SK-N-SH (cell line): ENCODE data around the gene IL17RE. TPM values are rescaled to one million over a fixed set of nuclear protein-coding genes. Genes with fewer than 3 reads are reported as not detected.

ENCODE experiments used
- CTCF ChIA-PET: fragments of 300-600, 350-600 bp; formaldehyde crosslinking; extraction: SDS; loops from one replicate; lab custom pipeline; 2021; lab: Yijun Ruan, JAX
- POLR2A ChIA-PET: fragments of 350-600 bp; sonication (Branson Sonifier 250); formaldehyde crosslinking; extraction: SDS; loops from one replicate; lab custom pipeline; 2020; ENCODE audit warnings: antibody characterized with exemption, inconsistent platforms; lab: Yijun Ruan, JAX
- DNase-seq: peaks from one replicate; pipeline ENCODE4 v3.0.0; 2012
- H2AFZ ChIP-seq: fragments of 200-600 bp; sonication (generic); 2 replicates; pipeline ENCODE4 v1.8.1; 2016; ENCODE audit warnings: antibody characterized with exemption, mild to moderate bottlenecking, low read depth
- H3F3A ChIP-seq: fragments of 200-600 bp; sonication (generic); replicated peaks from 2 replicates; pipeline ENCODE3; 2016; ENCODE audit warnings: antibody characterized with exemption, mild to moderate bottlenecking; ENCODE audit not compliant: insufficient read depth
- H3K27ac ChIP-seq, 2 experiments: fragments of 200-500 bp in 1 of 2; fragments of 200-600 bp in 1 of 2; sonication (Bioruptor generic) in 1 of 2; sonication (generic), shearing (Covaris generic) in 1 of 2; 2 replicates each; pipeline versions ENCODE4 v1.5.1 to v1.6.1; 2014 to 2016; ENCODE audit warnings: low read depth in 2 of 2, inconsistent platforms in 1 of 2, low read length in 1 of 2, mild to moderate bottlenecking in 1 of 2, mixed read lengths in 1 of 2
- H3K27me3 ChIP-seq: fragments of 200-600 bp; sonication (generic), shearing (Covaris generic); 2 replicates; pipeline ENCODE4 v1.6.1; 2016; ENCODE audit warnings: mixed run types; ENCODE audit not compliant: insufficient read depth
- H3K36me3 ChIP-seq, 2 experiments: fragments of 200-500 bp in 1 of 2; fragments of 200-600 bp in 1 of 2; sonication (Bioruptor generic) in 1 of 2; sonication (generic) in 1 of 2; replicated peaks in 1 of 2; 2 replicates each; pipeline versions ENCODE3 to v1.5.1; 2014 to 2016; ENCODE audit warnings: low read length in 1 of 2, mild to moderate bottlenecking in 1 of 2; ENCODE audit not compliant: insufficient read depth in 2 of 2, control insufficient read depth in 1 of 2
- H3K4me1 ChIP-seq, 2 experiments: fragments of 200-500 bp in 1 of 2; fragments of 200-600 bp in 1 of 2; sonication (Bioruptor generic) in 1 of 2; sonication (generic), shearing (Covaris generic) in 1 of 2; 2 replicates each; pipeline versions ENCODE4 v1.5.1 to v1.6.1; 2014 to 2016; ENCODE audit warnings: low read depth in 1 of 2, low read length in 1 of 2, mixed run types in 1 of 2; ENCODE audit not compliant: insufficient read depth in 2 of 2, control insufficient read depth in 1 of 2
- H3K4me2 ChIP-seq: fragments of 200-600 bp; sonication (generic), shearing (Covaris generic); 2 replicates; pipeline ENCODE4 v1.6.1; 2017; ENCODE audit warnings: mixed run types
- H3K4me3 ChIP-seq, 2 experiments: fragments of 200-500 bp in 1 of 2; fragments of 200-600 bp in 1 of 2; sonication (Bioruptor generic) in 1 of 2; sonication (generic), shearing (Covaris generic) in 1 of 2; 2 replicates each; pipeline versions ENCODE4 v1.5.1 to v1.8.1; 2014 to 2016; ENCODE audit warnings: low read depth in 2 of 2, inconsistent platforms in 1 of 2, low read length in 1 of 2, mild to moderate bottlenecking in 1 of 2, mixed read lengths in 1 of 2, moderate library complexity in 1 of 2
- H3K79me2 ChIP-seq: fragments of 200-600 bp; sonication (generic); 2 replicates; pipeline ENCODE4 v1.8.1; 2017; ENCODE audit warnings: mild to moderate bottlenecking; ENCODE audit not compliant: insufficient read depth
- H3K9ac ChIP-seq: fragments of 200-600 bp; sonication (generic); 2 replicates; pipeline ENCODE4 v1.6.1; 2017; ENCODE audit warnings: mixed run types
- H3K9me2 ChIP-seq: fragments of 200-600 bp; sonication (generic); 2 replicates; pipeline ENCODE4 v1.6.1; 2017; ENCODE audit warnings: mixed run types
- H3K9me3 ChIP-seq: fragments of 200-600 bp; sonication (generic); 2 replicates; pipeline ENCODE4 v1.6.1; 2017; ENCODE audit warnings: mixed run types, mild to moderate bottlenecking, moderate library complexity
- H4K20me1 ChIP-seq: fragments of 200-600 bp; sonication (generic); 2 replicates; pipeline ENCODE4 v1.6.1; 2017; ENCODE audit warnings: mild to moderate bottlenecking, mixed run types; ENCODE audit not compliant: insufficient read depth
- ELF1 ChIP-seq: IDR thresholded peaks from 2 replicates; pipeline ENCODE4 v1.4.0; 2012
- EZH2phosphoT487 ChIP-seq: fragments of 200-600 bp; sonication (generic); IDR thresholded peaks from 2 replicates; pipeline ENCODE4 v1.6.1; 2017; ENCODE audit warnings: low read depth, mixed run types, mild to moderate bottlenecking, antibody characterized with exemption, moderate library complexity, borderline replicate concordance
- FOXJ3 ChIP-seq: sonication (generic); formaldehyde crosslinking; IDR thresholded peaks from 2 replicates; pipeline ENCODE4 v1.5.1; 2020; ENCODE audit warnings: mild to moderate bottlenecking, missing genetic modification reagents
- FOXM1 ChIP-seq: IDR thresholded peaks from 2 replicates; pipeline ENCODE4 v1.4.0; 2012; ENCODE audit warnings: low read depth, mild to moderate bottlenecking
- GABPA ChIP-seq: IDR thresholded peaks from 2 replicates; pipeline ENCODE4 v1.4.0; 2012; ENCODE audit warnings: low read depth, mild to moderate bottlenecking
- GATA2 ChIP-seq: sonication (generic); formaldehyde crosslinking; IDR thresholded peaks from 2 replicates; pipeline ENCODE4 v1.5.0; 2020; ENCODE audit warnings: mild to moderate bottlenecking, missing genetic modification reagents
- JUND ChIP-seq: IDR thresholded peaks from 2 replicates; pipeline ENCODE4 v1.4.0; 2012
- MXI1 ChIP-seq: IDR thresholded peaks from 2 replicates; pipeline ENCODE4 v1.6.1; 2012; ENCODE audit warnings: mild to moderate bottlenecking, low read depth, low read length, improper control_type of control experiment
- NRF1 ChIP-seq: IDR thresholded peaks from 2 replicates; pipeline ENCODE4 v1.6.1; 2012; ENCODE audit warnings: low read depth, mild to moderate bottlenecking, low read length
- RFX5 ChIP-seq: IDR thresholded peaks from 2 replicates; pipeline ENCODE4 v1.6.1; 2012; ENCODE audit warnings: mild to moderate bottlenecking, improper control_type of control experiment, low read length
- SIN3A ChIP-seq: IDR thresholded peaks from 2 replicates; pipeline ENCODE4 v1.6.1; 2012; ENCODE audit warnings: low read depth, mild to moderate bottlenecking, low read length, moderate library complexity, borderline replicate concordance
- TCF12 ChIP-seq: IDR thresholded peaks from 2 replicates; pipeline ENCODE4 v1.4.0; 2012
- TEAD4 ChIP-seq: IDR thresholded peaks from 2 replicates; pipeline ENCODE4 v1.4.0; 2012; ENCODE audit warnings: mild to moderate bottlenecking, borderline replicate concordance; ENCODE audit not compliant: insufficient read depth
- YY1 ChIP-seq: IDR thresholded peaks from 2 replicates; pipeline ENCODE4 v1.4.0; 2012; ENCODE audit warnings: low read depth, mild to moderate bottlenecking
- WGBS: methylation state at CpG from one replicate; pipeline ENCODE4 v1.1.6; 2017; ENCODE audit warnings: low lambda C conversion rate; 5-methylcytosine and 5-hydroxymethylcytosine counted together
- polyA plus RNA-seq, 3 experiments: library from polyadenylated mRNA; depleted of rRNA; stranded (reverse); fragments of >200 nt; gene quantifications; 2 replicates each; pipeline ENCODE4 v1.2.3, GENCODE V29; 2012
- TF ChIP-seq, protein P1 (sequence below): fragments of 150-350 bp; IDR thresholded peaks from 2 replicates; pipeline ENCODE4 v1.6.1; 2017; ENCODE audit warnings: antibody characterized with exemption, low read length, low read depth, borderline replicate concordance
- TF ChIP-seq, protein P2 (sequence below): IDR thresholded peaks from 2 replicates; pipeline ENCODE4 v1.4.0; 2012; ENCODE audit warnings: low read depth, borderline replicate concordance

The IL17RE gene
- polyA plus RNA-seq, 1 of the 3 experiments (the other 2 are of a cell fraction), result 0.95 TPM

DNA sequence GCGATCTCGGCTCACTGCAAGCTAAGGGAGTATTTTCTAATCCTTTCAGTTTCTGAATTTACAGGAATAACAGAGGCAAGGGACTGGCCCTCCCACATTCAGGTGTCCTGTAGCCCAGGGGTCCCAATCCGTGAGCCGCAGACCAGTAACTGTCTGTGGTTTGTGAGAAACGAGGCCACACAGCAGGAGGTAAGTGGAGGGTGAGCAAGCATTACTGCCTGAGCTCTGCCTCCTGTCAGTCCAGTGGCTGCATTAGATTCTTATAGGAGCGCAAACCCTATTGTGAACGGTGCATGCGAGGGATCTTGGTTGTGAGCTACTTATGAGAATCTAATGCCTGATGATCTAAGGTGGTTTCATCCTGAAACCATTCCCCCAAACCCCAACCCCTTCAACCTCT is 9.2 kb downstream of the IL17RE start:
- Histone ChIP-seq H3K27me3 (no peaks in the 10 kb centered on the region), H3K9me3 (no peaks in the 10 kb centered on the region), H4K20me1 (no peaks in the 10 kb centered on the region), H3F3A (peaks cover 6% of the 10 kb centered on the region), H3K9ac (no peak overlapping the region), H3K4me1 (peaks cover 6 to 35% of the 10 kb centered on the region in 2 experiments; a peak in 3 of 4 replicates)
- POLR2A ChIA-PET, result interaction anchor here (1.2 kb wide), 1 partner anchor 21 kb away, joined by 3 read pairs; the partner anchor contains the start of gene CRELD1
- WGBS, result 93% methylated on average over 8 of the region's 8 CpGs
- TF ChIP-seq FOXM1 (no peak), RFX5 (no peak), GATA2 (CRISPR knock-in tag) (no peak), SIN3A (no peak), TCF12 (no peak), FOXJ3 (no peak), NRF1 (no peak), ELF1 (no peak), TEAD4 (no peak), GABPA (no peak), MXI1 (no peak), YY1 (no peak)
- TF ChIP-seq, protein P1, sequence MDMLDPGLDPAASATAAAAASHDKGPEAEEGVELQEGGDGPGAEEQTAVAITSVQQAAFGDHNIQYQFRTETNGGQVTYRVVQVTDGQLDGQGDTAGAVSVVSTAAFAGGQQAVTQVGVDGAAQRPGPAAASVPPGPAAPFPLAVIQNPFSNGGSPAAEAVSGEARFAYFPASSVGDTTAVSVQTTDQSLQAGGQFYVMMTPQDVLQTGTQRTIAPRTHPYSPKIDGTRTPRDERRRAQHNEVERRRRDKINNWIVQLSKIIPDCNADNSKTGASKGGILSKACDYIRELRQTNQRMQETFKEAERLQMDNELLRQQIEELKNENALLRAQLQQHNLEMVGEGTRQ, result no peak
- TF ChIP-seq, protein P2, sequence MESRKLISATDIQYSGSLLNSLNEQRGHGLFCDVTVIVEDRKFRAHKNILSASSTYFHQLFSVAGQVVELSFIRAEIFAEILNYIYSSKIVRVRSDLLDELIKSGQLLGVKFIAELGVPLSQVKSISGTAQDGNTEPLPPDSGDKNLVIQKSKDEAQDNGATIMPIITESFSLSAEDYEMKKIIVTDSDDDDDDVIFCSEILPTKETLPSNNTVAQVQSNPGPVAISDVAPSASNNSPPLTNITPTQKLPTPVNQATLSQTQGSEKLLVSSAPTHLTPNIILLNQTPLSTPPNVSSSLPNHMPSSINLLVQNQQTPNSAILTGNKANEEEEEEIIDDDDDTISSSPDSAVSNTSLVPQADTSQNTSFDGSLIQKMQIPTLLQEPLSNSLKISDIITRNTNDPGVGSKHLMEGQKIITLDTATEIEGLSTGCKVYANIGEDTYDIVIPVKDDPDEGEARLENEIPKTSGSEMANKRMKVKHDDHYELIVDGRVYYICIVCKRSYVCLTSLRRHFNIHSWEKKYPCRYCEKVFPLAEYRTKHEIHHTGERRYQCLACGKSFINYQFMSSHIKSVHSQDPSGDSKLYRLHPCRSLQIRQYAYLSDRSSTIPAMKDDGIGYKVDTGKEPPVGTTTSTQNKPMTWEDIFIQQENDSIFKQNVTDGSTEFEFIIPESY, result no peak
- TF ChIP-seq, all 33 proteins: peak for 0
- Histone ChIP-seq H3K79me2 (no peaks in the 10 kb centered on the region), H3K4me3 (no peak overlapping the region), H3K4me2 (no peak overlapping the region), H2AFZ (no peak overlapping the region), H3K27ac (no peak overlapping the region), H3K36me3 (no peaks in the 10 kb centered on the region), H3K9me2 (no peaks in the 10 kb centered on the region)
- CTCF ChIA-PET, result interaction anchor here (3.9 kb wide), 1 partner anchor 20 kb away, joined by 33 read pairs; the partner anchor contains the start of gene CRELD1
- DNase-seq, result no peak

DNA sequence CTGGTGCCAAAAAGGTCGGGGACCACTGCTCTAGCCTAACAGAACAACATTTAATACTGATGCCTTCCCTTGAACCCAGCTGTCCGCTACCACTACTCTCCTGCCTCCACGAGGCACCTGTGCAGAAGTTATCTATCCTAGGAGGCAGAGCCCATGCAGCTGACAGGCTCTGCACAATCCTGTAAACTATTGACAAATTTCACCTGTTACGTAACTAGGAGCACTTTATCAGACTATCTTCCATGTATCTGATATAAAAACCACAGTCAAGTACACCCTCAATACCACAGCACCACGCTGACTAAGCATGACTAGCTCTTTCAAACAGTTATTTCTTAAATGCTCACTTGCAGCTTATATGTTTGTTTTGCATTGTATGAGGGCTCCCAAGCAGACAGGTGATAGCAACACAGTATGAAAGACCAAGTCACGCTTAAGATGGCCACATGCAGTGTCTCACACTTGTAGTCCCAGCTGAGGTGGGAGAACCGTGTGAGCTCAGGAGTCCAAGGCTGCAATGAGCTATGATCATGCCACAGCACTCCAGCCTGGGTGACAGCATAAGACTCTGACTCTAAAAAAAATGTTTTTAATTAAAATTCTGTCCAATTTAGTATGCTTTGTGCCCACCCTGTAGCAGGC is 9.8 kb downstream of the IL17RE start:
- Histone ChIP-seq H3K27ac (no peak overlapping the region), H3K4me2 (no peak overlapping the region), H3K9me3 (no peaks in the 10 kb centered on the region), H3F3A (peaks cover 6% of the 10 kb centered on the region), H3K9ac (no peak overlapping the region), H4K20me1 (no peaks in the 10 kb centered on the region), H3K36me3 (no peaks in the 10 kb centered on the region), H3K9me2 (no peaks in the 10 kb centered on the region), H3K79me2 (no peaks in the 10 kb centered on the region), H3K27me3 (no peaks in the 10 kb centered on the region), H2AFZ (no peak overlapping the region), H3K4me3 (no peak overlapping the region), H3K4me1 (peaks cover 6 to 40% of the 10 kb centered on the region in 2 experiments; a peak in 3 of 4 replicates)
- no peak for DNase-seq
- WGBS, result 75% methylated on average over 7 of the region's 7 CpGs
- ChIA-PET CTCF (interaction anchor here (3.9 kb wide), 1 partner anchor 19 kb away, joined by 33 read pairs; the partner anchor contains the start of gene CRELD1), POLR2A (interaction anchor here (0.6 kb wide), 1 partner anchor 10 kb away, joined by 4 read pairs; no protein-coding TSS in a partner anchor)
- TF ChIP-seq NRF1, result no peak
- TF ChIP-seq EZH2phosphoT487, result no peak
- TF ChIP-seq JUND, result no peak
- peak; percentile 21; the same call in 1 of the 2 replicates for TF ChIP-seq TCF12
